ENCODE results near the gene MAML2. TPM values are rescaled to one million over a fixed set of nuclear protein-coding genes. Genes with fewer than 3 reads are reported as not detected.

Gene MAML2
- total RNA-seq, 1 donor from 2014 or later, result 3.8 TPM

- no peak overlapping the region for H3K4me3 Mint-ChIP-seq
- no peaks in the 10 kb centered on the region for H3K9me3 Mint-ChIP-seq
- no peaks in the 10 kb centered on the region for H4K20me1 ChIP-seq (ENCODE audit: low read depth)
- H3K27me3 Mint-ChIP-seq (ENCODE audit: insufficient read depth, low read depth), result no peaks in the 10 kb centered on the region
- H2AFZ ChIP-seq (replicated peaks), result no peak overlapping the region
- H3K9ac ChIP-seq, result no peak overlapping the region
- no peaks in the 10 kb centered on the region for H3K9me3 ChIP-seq (ENCODE audit: low read depth)
- peaks cover 6% of the 10 kb centered on the region for H3K4me1 ChIP-seq
- H3K36me3 ChIP-seq, result no peaks in the 10 kb centered on the region
- H3K79me2 ChIP-seq (ENCODE audit: low read depth), result no peaks in the 10 kb centered on the region
- no peak for DNase-seq (ENCODE audit: low spot score)
- H3K27ac ChIP-seq, result no peak overlapping the region
- no peaks in the 10 kb centered on the region for H3K27me3 ChIP-seq
- H3K4me1 Mint-ChIP-seq, result peaks cover 31% of the 10 kb centered on the region
- H3K4me3 ChIP-seq, result no peak overlapping the region
- TF ChIP-seq EZH2phosphoT487 (IDR thresholded peaks at IDR 0.05), result no peak
- no peak for TF ChIP-seq EZH2 (IDR thresholded peaks at IDR 0.05)
- TF ChIP-seq CTCF (IDR thresholded peaks at IDR 0.05), result no peak
- no peaks in the 10 kb centered on the region for H3F3A ChIP-seq (ENCODE audit: low read depth)
- H3K36me3 Mint-ChIP-seq, result peaks cover 13% of the 10 kb centered on the region
- no peak overlapping the region for H3K27ac Mint-ChIP-seq
- H3K4me2 ChIP-seq, result no peak overlapping the region
Observed at GRCh38 chr11:96092511-96092910, 250.5 kb downstream of the MAML2 start.

GRCh38 chr11:96091476-96091875 is 251.5 kb downstream of the MAML2 start:
- H3K27ac Mint-ChIP-seq, result no peak overlapping the region
- Histone ChIP-seq H2AFZ (replicated peaks) (no peak overlapping the region), H3F3A (ENCODE audit: low read depth) (no peaks in the 10 kb centered on the region), H3K4me1 (peaks cover 6% of the 10 kb centered on the region), H3K79me2 (ENCODE audit: low read depth) (no peaks in the 10 kb centered on the region), H3K36me3 (no peaks in the 10 kb centered on the region), H3K27ac (no peak overlapping the region), H3K9me3 (ENCODE audit: low read depth) (no peaks in the 10 kb centered on the region), H3K27me3 (no peaks in the 10 kb centered on the region), H4K20me1 (ENCODE audit: low read depth) (no peaks in the 10 kb centered on the region), H3K9ac (no peak overlapping the region), H3K4me3 (no peak overlapping the region), H3K4me2 (no peak overlapping the region)
- no peak overlapping the region for H3K4me3 Mint-ChIP-seq
- H3K36me3 Mint-ChIP-seq, result peaks cover 16% of the 10 kb centered on the region
- H3K9me3 Mint-ChIP-seq, result no peaks in the 10 kb centered on the region
- H3K27me3 Mint-ChIP-seq (ENCODE audit: insufficient read depth, low read depth), result no peaks in the 10 kb centered on the region
- DNase-seq (ENCODE audit: low spot score), result no peak
- TF ChIP-seq CTCF (IDR thresholded peaks at IDR 0.05), result no peak
- no peak for TF ChIP-seq EZH2phosphoT487 (IDR thresholded peaks at IDR 0.05)
- no peak for TF ChIP-seq EZH2 (IDR thresholded peaks at IDR 0.05)
- peaks cover 23% of the 10 kb centered on the region for H3K4me1 Mint-ChIP-seq

- no peaks in the 10 kb centered on the region for H3K9me3 ChIP-seq (ENCODE audit: low read depth)
- no peak overlapping the region for H3K4me3 ChIP-seq
- no peak overlapping the region for H3K9ac ChIP-seq
- H3K79me2 ChIP-seq (ENCODE audit: low read depth), result no peaks in the 10 kb centered on the region
- no peaks in the 10 kb centered on the region for H3K9me3 Mint-ChIP-seq
- no peaks in the 10 kb centered on the region for H3F3A ChIP-seq (ENCODE audit: low read depth)
- H3K27me3 Mint-ChIP-seq (ENCODE audit: insufficient read depth, low read depth), result no peaks in the 10 kb centered on the region
- no peaks in the 10 kb centered on the region for H3K27me3 ChIP-seq
- H3K36me3 ChIP-seq, result no peaks in the 10 kb centered on the region
- no peak overlapping the region for H3K4me3 Mint-ChIP-seq
- peaks cover 16% of the 10 kb centered on the region for H3K36me3 Mint-ChIP-seq
- H3K27ac Mint-ChIP-seq, result no peak overlapping the region
- no peak for DNase-seq (ENCODE audit: low spot score)
- H2AFZ ChIP-seq (replicated peaks), result no peak overlapping the region
- no peaks in the 10 kb centered on the region for H4K20me1 ChIP-seq (ENCODE audit: low read depth)
- H3K4me1 Mint-ChIP-seq, result peaks cover 19% of the 10 kb centered on the region
- no peak overlapping the region for H3K27ac ChIP-seq
- H3K4me1 ChIP-seq, result peaks cover 12% of the 10 kb centered on the region
- no peak overlapping the region for H3K4me2 ChIP-seq
- TF ChIP-seq EZH2phosphoT487 (IDR thresholded peaks at IDR 0.05), result no peak
- no peak for TF ChIP-seq EZH2 (IDR thresholded peaks at IDR 0.05)
- TF ChIP-seq CTCF (IDR thresholded peaks at IDR 0.05), result no peak
Observed at GRCh38 chr11:96090711-96091110, 252.3 kb downstream of the MAML2 start.

Measured in neural progenitor cell (in vitro differentiated cells).